ENCODE results near the gene BCAM. TPM values are rescaled to one million over a fixed set of nuclear protein-coding genes. Genes with fewer than 3 reads are reported as not detected.
"Not testable (repeated sequence)": the region's sequence is repeated elsewhere in the genome, so short reads cannot be mapped to it uniquely, and the experiment has no call there.

The BCAM gene
- total RNA-seq, 1 experiment from 2014 or later = 30.0 TPM

DNA sequence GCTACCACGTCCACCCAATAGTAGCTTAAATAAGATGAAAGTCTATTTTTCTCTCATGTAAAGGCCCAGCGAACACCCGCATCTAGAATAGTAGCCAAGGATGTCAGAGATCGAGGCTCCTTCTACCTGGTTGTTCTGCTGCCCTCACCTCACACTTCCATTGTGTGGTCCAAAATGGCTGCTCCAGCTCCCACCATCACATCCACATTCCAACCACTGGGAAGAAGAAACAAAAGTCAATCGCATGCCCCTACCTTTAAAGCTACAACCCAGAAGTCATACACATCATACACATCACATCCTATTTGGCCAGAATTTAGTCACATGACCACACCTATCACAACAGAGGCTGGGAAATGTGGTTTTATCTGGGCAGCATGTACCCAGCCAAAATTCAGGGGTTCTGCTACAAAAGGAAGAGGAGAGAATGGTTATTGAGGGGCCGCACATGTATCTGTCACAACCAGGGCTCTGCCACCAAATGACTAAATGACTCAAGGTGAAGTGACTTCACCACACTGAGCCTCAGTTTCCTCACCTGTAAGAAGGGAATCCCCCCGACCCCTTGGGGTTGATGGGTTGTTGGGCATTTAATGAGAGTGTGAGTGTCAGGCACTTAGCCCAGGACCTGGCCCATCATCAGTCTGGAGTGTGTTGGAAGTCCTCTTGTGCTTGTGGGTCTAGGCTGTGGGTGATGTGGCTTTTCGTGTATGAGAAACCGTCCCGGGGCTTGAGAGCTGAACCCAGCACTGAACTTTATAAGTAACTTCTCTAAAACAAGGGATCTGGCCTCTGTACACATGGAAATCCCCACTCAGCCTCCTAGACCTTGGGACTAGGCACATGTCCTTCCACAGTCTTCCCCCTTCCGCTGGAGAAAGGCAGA is 41.4 kb upstream of the BCAM start:
- H3K9me3 Mint-ChIP-seq (ENCODE audit: low read depth, unreplicated experiment) = peaks cover 4% of the 10 kb centered on the region
- H3K27ac Mint-ChIP-seq (ENCODE audit: unreplicated experiment) = no peak overlapping the region
- TF ChIP-seq, protein P1, sequence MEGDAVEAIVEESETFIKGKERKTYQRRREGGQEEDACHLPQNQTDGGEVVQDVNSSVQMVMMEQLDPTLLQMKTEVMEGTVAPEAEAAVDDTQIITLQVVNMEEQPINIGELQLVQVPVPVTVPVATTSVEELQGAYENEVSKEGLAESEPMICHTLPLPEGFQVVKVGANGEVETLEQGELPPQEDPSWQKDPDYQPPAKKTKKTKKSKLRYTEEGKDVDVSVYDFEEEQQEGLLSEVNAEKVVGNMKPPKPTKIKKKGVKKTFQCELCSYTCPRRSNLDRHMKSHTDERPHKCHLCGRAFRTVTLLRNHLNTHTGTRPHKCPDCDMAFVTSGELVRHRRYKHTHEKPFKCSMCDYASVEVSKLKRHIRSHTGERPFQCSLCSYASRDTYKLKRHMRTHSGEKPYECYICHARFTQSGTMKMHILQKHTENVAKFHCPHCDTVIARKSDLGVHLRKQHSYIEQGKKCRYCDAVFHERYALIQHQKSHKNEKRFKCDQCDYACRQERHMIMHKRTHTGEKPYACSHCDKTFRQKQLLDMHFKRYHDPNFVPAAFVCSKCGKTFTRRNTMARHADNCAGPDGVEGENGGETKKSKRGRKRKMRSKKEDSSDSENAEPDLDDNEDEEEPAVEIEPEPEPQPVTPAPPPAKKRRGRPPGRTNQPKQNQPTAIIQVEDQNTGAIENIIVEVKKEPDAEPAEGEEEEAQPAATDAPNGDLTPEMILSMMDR (IDR thresholded peaks at IDR 0.05; ENCODE audit: unreplicated experiment) = no peak
- peaks cover 34% of the 10 kb centered on the region for H3K4me1 Mint-ChIP-seq (ENCODE audit: low read depth, unreplicated experiment)
- CTCF ChIA-PET = interaction anchor here (5.6 kb wide), 1 partner anchor 43 kb away, joined by 45 read pairs; no protein-coding TSS in a partner anchor
- H3K36me3 Mint-ChIP-seq (ENCODE audit: insufficient read depth, unreplicated experiment) = peaks cover 14% of the 10 kb centered on the region
- intact Hi-C loops (cut with micrococcal nuclease; ENCODE audit: unreplicated experiment) = no loop called here
- H3K27me3 Mint-ChIP-seq (ENCODE audit: unreplicated experiment) = no peaks in the 10 kb centered on the region
- BruUV-seq (replicated peaks) = no TSS peak
- H3K4me3 Mint-ChIP-seq (ENCODE audit: low read depth, unreplicated experiment) = no peak overlapping the region
- DNase-seq = no peak

DNA sequence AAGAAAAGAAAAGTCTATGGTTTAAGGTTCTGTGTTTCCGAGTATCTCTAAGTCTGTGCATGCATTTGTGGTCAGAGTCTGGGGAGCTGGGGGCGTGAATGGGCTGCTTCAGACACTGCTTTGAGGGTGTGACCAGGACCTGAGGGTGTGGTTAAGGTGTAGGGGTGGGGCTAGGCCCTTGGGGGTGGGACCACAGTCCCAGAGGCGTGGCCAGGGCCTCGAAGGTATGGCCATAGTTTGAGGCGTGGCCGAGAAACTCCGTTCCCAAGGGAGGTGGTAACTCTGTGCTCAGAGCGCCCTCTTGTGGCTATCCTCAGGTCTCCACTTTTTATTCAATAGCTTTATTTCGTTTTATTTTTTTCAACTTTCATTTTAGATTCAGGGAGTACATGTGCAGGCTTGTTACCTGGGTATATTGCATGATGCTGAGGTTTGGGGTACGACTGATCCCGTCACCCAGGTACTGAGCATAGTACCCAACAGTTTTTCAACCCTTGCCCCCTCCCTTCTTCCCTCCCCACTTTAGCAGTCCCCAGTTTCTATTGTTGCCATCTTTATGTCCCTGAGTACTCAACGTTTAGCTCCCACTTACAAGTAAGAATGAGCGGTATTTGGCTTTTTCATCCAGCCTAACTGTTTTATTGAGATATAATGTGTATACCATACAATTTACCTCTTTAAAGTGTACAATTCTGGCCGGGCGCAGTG is 38.2 kb upstream of the BCAM start:
- intact Hi-C loops (cut with micrococcal nuclease; ENCODE audit: unreplicated experiment) = loop anchor here (1.0 to 5.0 kb wide), 5 partner anchors 33 to 200 kb away; no protein-coding TSS in a partner anchor
- TF ChIP-seq, protein P1 (IDR thresholded peaks at IDR 0.05; ENCODE audit: unreplicated experiment) = peak; percentile 87
- Mint-ChIP-seq H3K36me3 (ENCODE audit: insufficient read depth, unreplicated experiment) (peaks cover 21% of the 10 kb centered on the region), H3K4me3 (ENCODE audit: low read depth, unreplicated experiment) (no peak overlapping the region), H3K4me1 (ENCODE audit: low read depth, unreplicated experiment) (peaks cover 37% of the 10 kb centered on the region), H3K27ac (ENCODE audit: unreplicated experiment) (peak overlapping the region; percentile 31), H3K27me3 (ENCODE audit: unreplicated experiment) (no peaks in the 10 kb centered on the region), H3K9me3 (ENCODE audit: low read depth, unreplicated experiment) (peaks cover 4% of the 10 kb centered on the region)
- CTCF ChIA-PET = interaction anchor here (0.6 to 5.7 kb wide), 24 partner anchors 12 to 774 kb away, joined by 3 to 223 read pairs (median 6); partner anchors contain the start of genes BCAM, NECTIN2 and TOMM40
- no TSS peak for BruUV-seq (replicated peaks)
- DNase-seq = peak; percentile 99

DNA sequence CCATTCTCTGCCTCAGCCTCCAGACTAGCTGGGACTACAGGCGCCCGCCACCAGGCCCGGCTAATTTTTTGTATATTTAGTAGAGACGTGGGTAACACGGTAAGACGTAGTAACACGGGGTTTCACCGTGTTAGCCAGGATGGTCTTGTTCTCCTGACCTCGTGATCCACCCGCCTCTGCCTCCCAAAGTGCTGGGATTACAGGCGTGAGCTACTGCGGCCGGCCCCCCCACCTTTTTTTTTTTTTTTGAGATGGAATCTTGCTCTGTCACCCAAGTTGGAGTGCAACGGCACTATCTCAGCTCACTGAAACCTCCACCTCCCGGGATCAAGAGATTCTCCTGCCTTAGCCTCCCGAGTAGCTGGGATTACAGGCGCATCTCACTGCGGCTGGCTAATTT is 36.8 kb upstream of the BCAM start:
- CTCF ChIA-PET = interaction anchor here (0.6 to 5.7 kb wide), 3 partner anchors 48 to 170 kb away, joined by 3 to 223 read pairs (median 4); no protein-coding TSS in a partner anchor
- H3K27ac Mint-ChIP-seq (ENCODE audit: unreplicated experiment) = peak overlapping the region; percentile 79
- H3K9me3 Mint-ChIP-seq (ENCODE audit: low read depth, unreplicated experiment); BruUV-seq (replicated peaks); H3K4me3 Mint-ChIP-seq (ENCODE audit: low read depth, unreplicated experiment); H3K27me3 Mint-ChIP-seq (ENCODE audit: unreplicated experiment); DNase-seq: not testable (repeated sequence)
- peaks cover 43% of the 10 kb centered on the region for H3K4me1 Mint-ChIP-seq (ENCODE audit: low read depth, unreplicated experiment)
- intact Hi-C loops (cut with micrococcal nuclease; ENCODE audit: unreplicated experiment) = loop anchor here (5.0 kb wide), 2 partner anchors 35 to 185 kb away; no protein-coding TSS in a partner anchor
- peaks cover 32% of the 10 kb centered on the region for H3K36me3 Mint-ChIP-seq (ENCODE audit: insufficient read depth, unreplicated experiment)

DNA sequence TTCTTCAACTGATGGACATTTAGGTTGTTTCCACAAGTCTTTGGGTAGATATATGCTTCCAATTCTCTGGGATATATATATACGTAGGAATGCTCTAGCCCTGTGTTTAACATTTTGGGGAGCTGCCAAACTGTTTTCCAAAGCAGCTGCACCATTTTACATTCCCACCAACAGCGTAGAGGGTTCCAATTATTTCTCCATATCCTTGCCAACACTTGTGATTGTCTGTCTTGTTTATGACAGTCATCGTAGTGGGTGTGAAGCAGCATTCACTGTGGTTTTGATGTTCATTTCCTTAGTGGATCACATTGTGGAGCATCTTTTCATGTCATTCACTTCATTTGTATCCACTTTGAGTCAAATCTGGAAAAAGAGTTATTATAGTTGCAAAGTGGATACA is 35.9 kb upstream of the BCAM start:
- CTCF ChIA-PET = interaction anchor here (1.4 to 5.7 kb wide), 2 partner anchors 49 to 84 kb away, joined by 3 to 223 read pairs; no protein-coding TSS in a partner anchor
- DNase-seq = no peak
- Mint-ChIP-seq H3K4me1 (ENCODE audit: low read depth, unreplicated experiment) (peaks cover 43% of the 10 kb centered on the region), H3K27ac (ENCODE audit: unreplicated experiment) (no peak overlapping the region), H3K36me3 (ENCODE audit: insufficient read depth, unreplicated experiment) (peaks cover 40% of the 10 kb centered on the region), H3K4me3 (ENCODE audit: low read depth, unreplicated experiment) (no peak overlapping the region), H3K9me3 (ENCODE audit: low read depth, unreplicated experiment) (peaks cover 4% of the 10 kb centered on the region), H3K27me3 (ENCODE audit: unreplicated experiment) (no peaks in the 10 kb centered on the region)
- TF ChIP-seq, protein P1 (IDR thresholded peaks at IDR 0.05; ENCODE audit: unreplicated experiment) = no peak
- intact Hi-C loops (cut with micrococcal nuclease; ENCODE audit: unreplicated experiment) = loop anchor here (5.0 kb wide), 2 partner anchors 36 to 186 kb away; no protein-coding TSS in a partner anchor
- no TSS peak for BruUV-seq (replicated peaks)
